ENCODE data around the gene ODAD4.

The ODAD4 gene

DNA sequence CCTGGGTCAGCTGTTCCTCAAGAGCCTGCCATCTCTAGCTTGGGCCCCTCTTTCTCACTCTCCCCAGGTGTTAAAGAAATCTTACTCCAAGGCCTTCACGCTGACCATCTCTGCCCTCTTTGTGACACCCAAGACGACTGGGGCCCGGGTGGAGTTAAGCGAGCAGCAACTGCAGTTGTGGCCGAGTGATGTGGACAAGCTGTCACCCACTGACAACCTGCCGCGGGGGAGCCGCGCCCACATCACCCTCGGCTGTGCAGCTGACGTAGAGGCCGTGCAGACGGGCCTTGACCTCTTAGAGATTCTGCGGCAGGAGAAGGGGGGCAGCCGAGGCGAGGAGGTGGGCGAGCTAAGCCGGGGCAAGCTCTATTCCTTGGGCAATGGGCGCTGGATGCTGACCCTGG lies 43.0 kb downstream of the ODAD4 start:
- FAIRE-seq, result no peak

DNA sequence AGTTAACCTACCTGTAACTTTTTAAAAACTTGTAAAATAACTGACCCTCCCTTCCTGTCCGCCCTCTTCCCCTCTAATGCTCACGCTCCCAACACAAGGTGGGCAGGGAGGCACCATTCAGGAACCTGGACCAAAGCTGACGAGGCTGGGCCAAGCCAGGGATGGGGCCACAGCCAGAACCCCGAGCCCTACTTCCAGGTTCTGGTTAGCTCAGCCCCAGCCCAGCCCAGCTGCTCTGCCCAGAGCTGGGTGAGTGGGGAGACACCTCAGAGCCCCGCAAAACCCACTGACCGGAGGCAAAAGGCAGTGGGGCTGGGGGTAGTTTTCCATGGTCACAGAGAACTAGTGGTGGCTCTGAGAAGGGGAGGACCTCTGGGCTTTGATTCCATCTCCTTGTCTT lies 43.6 kb downstream of the ODAD4 start:
- FAIRE-seq, result no peak

DNA sequence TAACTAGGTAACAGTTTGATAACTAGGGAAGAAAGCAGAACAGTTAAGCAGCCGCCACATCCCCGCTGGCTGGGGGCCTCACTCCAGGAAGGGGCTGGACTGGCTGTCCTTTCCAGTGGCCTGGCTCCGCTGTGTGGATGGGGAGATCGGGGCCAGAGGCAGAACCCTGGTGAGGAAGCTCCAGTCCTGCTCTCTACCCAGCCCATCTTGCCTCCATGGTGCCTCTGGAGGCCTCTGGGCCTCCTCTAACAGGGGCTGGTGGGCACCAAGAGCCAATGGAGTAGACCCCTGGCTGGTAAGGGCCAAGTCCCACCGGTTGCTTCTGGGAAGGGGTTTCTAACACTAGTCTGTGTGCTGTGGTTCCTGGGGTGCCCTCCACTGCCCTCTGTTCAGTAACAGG lies 44.2 kb downstream of the ODAD4 start:
- FAIRE-seq, result no peak

DNA sequence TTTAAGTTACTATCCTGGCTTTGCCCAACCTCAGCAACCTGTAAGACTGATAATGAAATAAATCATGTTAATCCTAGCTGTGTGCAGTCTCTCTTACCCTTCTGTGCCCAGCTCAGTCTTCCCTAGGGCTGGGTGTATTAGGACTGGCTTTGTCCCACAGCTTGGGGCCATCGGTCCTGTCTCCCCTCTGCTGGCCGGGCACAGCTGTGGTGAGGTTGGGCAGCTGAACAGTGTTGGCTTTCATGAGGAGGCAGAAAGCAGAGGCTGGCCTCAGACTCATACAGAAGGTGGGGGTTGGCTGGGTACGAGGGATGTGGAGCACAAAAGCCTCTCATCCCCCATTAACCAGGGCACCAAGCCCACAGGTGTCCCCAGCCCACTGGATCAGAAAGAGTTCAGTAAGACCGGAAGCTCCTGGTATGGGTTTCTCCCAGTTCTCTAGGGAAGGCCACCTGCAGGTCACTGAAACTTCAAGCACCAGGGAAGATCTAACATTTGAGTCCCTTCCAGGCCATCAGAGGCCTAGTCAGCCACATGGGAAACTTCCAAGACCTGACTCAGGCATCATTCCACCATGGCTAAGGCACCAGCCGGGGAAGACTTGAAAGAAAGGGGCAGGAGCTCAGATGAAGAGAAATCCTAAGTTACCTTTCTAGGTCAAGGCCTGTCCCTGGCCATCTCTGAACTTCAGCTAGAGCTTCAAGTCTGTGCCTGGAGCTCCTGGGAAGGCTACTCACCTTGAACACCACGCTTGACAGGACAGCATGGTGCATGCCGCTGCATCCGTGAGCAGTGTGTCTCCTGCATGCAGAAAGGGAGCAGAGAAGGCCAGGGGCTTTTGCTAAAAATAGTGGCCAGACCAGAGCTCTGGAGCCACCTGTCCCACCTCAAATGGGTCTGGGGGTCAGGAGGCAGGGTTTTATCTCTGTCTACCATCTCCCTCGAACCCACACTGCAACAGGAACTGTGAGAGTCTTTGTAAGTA lies 45.0 kb downstream of the ODAD4 start:
- FAIRE-seq, result no peak

DNA sequence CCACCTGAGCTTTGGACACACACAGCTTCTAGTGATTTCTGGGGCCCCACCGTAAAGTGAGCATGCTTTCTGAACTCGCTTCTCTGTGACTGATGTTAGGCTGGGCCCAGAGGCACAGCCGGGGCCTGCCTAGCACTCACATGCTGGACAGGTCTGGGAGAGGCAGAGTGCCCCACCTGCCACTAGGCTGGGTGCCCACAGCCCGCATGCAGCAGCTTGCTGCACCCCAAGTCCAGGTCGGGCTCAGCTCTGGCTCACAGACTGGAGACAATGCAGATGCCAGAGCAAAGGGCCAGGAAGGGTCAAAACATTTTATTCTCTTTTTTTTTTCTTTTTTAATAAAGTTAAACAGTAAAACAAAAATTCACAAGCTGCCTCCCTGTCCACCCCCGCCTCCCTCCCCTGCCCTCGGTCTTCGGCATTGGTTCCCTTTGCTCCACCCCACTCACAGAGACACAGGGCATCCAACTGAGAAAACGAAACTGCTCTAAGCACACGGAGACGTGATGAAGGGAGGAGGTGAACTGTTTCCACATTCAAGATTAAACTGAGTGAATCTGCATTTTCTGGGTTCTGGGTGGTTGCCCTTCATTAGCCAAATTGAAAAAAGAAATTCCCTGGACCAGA lies 45.8 kb downstream of the ODAD4 start:
- no peak for FAIRE-seq

DNA sequence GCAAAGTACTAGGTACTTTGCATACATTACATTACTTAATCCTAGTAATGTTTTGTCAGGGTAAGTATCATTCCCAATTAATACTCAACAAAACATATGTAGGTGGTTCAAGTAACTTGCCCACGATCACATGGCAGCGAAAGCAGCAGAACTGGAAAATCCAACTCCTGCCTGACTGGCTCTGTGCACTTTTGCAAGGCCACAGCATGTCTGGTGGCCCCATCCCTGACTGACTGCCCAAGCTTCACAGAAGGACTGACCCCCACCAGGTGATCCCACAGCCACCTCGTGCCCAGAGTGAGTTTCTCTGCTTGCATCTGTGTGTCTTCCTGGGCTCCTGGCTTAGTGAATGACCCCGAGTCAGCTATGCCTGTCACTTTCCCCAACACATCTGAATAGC lies 47.6 kb downstream of the ODAD4 start:
- FAIRE-seq, result no peak

DNA sequence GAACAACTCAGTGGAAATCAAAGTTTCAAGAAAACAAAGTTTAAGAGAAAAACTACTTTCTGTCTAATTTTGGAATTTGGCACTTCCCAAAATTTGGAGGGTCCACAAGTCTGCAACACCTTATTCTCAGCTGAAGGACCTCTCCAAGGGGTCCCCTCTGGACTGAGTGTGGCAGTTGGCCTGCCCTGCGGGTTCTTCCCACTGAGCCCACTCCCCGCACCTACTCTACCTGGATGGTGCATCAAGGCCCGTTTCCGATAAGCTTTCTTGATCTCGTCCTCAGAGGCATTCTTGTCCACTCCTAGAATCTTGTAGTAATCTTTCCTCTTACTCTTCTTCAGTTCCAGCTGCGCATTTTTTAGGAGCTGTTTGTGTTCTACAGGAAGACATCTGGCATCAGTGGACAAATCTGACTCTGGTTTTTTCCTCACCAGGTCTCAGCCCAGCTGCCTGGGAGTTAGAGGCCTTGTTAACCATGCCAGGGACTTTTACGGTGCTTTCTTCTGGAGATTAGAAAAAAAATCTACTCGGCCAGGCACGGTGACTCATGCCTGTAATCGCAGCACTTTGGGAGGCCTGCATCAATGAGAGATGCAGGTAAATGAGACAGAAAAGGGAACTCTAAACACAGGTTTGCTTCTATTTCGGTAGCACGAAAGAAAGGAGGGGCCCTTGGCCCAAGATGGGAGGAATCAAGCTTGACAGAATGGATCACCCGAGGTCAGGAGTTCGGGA lies 51.8 kb downstream of the ODAD4 start:
- FAIRE-seq, result no peak

DNA sequence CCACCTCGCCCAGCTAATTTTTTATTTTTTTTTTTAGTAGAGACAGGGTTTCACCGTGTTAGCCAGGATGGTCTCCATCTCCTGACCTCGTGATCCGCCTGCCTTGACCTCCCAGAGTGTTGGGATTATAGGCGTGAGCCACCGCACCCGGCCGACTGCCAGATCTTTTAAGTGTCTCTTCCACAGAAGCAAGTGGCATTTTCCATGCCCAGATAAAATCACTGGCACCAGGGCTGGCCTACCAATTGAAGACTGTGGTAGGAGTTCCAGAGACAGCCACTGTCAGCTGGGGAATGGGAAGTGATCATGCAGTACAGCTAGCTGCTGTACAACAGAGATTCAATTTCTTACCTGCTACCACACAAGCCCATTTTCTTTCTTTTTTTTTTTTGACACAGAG lies 54.0 kb downstream of the ODAD4 start:
- FAIRE-seq, result no peak

DNA sequence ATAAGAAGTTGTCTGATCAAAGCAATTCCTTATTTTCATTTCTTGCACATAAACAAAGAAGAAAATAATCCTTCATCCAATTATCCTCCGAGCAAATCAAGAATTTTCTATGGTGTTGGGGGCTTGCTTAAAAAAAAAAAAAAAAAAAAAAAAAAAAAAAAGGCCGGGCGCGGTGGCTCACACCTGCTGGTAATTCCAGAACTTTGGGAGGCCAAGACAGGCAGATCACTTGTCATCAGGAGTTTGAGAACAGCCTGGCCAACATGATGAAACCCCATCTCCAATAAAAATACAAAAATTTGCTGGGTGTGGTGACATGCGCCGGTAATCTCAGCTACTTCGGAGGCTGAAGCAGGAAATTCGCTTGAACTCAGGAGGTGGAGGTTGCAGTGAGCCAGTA lies 55.5 kb downstream of the ODAD4 start:
- no peak for FAIRE-seq

DNA sequence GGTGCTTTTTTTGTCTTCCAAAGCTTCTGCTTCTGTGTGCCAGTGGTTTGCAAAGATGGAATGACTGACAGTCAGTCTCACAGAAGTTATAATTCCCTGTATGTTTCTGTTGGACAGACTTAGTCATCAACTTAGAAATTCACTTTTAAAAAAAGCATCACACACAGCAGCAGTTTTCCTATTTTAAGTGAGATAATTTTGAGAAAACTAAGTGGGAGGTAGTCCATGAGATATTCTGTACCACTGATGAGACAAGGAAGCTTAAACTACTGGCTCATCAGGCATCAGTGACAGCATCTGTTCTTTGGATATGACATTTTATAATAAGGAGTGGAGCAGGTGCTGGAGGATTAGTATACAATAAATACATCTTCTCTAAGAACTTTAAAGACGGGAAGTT lies 56.2 kb downstream of the ODAD4 start:
- FAIRE-seq, result no peak

DNA sequence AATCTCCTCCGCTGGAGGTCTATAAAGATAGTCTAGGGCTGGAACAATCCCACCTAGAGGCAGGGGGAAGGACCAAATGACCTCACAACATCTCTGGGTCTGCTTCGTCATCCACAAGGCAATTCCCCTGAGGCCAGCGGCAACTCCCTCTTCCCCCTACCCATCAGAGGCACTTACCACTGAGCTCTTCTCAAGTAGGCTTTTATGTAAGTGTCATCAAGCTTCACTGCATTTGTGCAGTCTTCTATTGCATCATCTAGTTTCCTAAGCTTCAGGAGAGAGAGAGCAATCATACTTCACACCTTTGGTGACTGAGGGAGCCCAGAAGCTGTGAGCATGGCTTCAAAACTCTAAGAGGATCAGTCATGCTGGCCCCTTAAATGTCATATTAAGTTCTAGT lies 57.2 kb downstream of the ODAD4 start:
- no peak for FAIRE-seq

DNA sequence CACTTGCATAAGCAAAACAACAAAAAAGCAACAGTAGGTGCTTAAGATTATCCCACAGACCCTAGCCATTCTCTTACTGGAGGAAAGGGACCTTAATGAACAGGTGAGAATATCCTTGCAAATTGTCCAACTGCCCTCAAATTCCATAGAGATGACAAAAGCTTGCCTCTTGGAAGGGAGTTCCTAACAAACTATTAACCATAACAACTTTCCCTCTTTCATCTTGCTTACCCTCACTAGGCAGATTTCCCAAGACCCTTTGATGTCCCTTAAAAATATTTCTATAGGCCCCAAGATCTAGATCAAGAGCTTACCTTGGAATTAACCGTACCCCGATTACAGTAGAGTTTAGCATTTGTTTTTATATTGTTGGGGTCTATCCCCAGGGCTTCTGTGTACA lies 58.0 kb downstream of the ODAD4 start:
- FAIRE-seq, result no peak

DNA sequence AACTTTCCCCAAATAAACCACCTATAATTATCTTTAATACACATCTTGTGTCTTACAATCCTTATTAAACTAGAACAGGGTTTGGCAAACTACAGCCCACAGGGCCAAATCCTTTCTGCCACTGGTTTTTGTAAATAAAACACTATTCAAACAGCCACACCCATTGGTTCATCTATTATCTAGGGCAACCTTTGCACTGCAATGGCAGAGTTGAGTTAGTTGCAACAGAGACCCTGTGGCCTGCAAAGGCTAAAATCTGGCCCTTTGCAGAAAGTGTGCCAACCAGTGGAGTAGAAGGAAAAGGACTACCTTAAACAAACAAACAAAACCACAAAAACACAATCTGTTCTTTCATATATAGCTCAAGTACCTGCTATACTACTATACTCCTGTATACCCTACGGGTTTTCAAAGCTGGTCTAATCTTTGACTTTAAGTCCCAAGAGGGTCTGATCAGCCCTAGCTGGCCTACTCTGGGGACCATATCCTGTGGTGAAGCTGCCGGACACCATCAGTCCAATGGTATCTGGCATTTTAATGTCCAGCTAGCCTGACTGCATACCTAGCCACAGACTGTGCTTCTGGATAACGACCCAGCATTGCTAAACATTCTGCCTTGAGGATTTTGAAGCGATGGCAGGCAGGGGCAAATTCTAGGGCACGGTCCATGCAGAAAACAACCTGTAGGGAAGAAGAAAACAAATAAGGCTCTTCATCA lies 59.4 kb downstream of the ODAD4 start:
- FAIRE-seq, result no peak

DNA sequence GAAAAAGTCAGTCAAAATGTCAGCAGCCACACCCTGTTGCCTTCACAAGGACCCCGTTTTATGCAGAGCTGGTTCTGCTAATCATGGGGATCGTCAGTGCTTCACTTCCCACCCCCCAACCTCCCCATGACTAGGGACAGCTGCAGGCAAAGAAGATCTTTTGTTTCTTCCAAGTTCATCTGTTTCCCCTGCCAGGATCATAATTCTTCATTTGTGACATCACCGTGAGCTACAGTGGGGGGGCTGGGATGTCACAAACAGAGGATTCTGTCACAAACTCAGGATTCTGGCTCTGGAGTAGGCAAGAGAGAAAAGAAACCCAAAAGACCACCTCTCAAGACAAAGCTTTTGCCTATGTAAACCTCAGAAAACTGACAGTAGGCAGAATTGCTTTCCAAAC lies 62.2 kb downstream of the ODAD4 start:
- FAIRE-seq, result no peak

DNA sequence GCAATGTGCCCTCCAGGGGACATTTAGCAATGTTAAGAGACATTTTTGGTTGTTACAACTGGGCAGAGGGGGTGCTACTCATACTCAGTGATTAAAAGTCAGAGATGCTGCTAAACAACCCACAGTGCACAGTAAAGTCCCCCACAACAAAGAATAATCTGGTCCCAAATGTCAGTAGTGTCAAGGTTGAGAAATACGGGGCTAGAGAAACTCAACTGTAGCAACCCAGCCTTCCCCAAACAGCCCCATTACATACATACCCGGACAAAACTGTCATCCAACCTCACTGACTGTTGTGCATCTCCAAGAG lies 66.4 kb downstream of the ODAD4 start:
- no peak for FAIRE-seq

DNA sequence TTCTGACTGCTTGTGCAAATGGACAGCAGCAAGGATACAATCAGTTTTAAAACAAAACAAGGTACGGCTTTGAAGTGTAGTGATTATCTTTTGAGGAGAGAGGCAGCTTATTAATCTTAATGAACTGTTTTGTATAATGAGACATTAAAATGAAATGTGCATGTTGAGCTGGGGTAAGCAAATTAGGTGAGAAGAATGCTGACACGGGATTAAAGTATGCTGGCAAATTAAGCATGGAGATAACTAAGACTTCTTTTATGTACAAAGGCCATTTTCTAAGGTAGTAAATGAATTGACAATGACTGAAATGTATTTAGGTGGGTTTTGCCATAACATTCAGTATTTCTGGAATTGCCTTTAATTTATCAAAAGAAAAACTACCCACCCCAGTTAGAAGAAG lies 68.1 kb downstream of the ODAD4 start:
- FAIRE-seq, result no peak

DNA sequence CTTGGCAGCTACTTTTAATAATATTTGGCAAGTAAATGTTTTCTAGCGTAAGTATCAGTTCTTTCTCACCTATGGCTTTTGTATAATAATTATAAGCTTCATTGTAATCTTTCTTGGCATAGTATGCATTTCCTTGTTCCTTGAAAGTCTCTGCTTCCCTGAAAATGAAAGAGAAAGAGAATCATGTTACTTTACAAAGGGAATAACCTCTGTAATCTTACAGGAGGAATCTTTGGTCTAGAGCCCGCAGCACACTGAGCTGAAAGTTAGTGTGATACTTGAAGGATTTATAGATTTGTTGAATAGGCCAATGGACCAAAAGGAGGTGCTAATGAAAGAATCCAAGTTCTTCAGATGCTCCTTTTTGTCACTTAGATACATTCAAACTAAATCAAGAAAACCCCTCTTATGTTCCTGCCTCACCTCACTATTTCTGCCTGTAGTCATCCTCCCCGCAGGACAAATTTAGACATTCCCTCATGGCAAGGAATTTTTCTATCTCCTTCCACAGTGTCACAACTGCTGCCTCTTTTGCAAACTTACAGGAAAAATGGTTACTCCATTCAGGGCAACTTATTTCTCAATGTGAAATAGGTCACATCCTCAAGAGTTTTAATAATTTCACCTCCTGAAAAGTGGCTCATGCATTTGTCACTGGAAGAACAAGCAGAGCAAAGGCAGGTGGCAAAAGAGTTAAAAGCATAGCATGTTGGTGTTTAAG lies 70.2 kb downstream of the ODAD4 start:
- FAIRE-seq, result no peak

DNA sequence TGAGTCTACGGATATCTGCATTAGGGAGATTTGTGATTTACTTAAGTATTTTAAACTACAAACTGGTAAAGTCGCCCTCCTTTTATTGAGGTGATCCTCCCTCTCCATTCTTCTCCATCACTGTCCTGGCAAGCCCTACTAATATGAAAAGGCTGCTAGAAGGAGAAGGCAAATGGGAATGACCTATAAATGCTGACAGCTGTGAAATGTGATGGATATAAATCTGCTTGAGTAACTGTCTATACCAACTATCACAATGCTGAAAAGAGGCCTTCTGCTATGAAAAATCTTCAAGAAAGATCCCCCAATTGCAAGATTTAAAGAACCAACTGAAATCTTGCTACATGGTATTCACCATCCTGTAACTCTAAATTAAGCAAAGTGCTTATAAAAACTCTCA lies 71.3 kb downstream of the ODAD4 start:
- no peak for FAIRE-seq

DNA sequence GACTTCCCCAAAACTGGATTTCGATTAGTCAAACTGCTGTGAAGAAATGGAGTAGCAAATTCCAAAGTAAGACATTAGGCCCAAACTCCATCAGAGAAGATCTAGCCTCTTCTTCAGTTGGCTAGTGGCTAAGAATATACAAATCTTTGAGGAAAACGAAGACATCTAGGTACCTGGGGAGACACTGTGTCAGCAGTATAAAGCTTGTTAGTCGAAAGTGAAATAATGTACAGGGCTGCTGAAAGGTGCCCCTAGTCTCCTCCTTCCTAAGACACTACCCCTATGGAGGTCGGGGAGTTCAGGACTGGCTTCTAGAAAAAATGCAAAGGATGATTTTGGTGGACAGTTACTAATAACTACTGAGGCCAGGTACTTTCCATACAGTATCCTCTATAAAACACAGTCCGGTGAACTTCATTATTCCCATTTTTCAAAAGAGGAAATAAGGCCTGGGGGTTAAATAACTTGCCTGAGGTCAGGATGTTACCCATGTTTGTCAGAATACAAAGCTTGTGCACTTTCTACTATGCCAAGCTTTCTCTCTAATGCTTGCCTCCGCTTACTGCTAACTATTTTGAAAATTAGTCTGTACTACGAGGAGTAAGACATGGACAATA lies 71.9 kb downstream of the ODAD4 start:
- no peak for FAIRE-seq

DNA sequence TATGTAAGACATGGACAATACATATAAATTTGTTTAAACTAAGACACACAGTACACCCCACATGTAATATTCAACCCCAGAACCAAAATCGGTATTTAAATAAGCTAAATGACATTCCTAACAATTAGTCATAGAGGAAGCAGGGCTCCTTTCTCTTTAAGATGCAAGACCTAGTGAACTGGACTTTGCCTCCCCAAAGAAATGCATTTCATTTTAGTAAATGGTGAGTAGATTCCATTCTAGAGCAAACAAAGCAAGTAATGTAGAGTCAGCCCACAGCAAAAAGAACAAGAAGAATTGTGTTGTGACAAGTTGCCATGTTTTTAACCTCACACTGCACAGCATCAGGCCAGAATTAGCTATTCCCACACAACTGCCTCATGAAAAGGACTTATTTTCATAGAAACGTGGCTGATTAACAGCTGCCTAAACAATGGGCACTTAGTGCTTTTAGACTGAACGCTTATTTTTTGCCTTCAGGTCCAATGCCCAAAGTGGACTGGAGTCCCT lies 72.4 kb downstream of the ODAD4 start:
- no peak for FAIRE-seq

DNA sequence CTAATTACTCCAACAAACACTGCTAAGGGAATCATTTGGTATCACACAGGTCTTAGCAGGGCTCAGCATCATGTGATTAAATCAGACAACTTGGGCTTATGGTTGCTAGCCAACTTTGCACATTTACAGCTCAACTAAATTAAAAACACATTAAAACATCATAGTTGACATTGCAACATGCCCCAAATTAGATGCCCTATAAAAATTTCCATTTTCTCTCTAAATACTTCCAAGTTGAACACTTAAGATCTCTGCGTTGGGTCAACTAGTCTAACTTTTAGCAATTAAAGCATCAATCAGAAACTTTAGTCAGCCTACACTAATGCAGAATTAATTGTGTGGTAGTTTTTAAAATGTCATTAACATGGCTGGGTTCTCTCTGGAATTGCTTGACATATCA lies 74.7 kb downstream of the ODAD4 start:
- no peak for FAIRE-seq

DNA sequence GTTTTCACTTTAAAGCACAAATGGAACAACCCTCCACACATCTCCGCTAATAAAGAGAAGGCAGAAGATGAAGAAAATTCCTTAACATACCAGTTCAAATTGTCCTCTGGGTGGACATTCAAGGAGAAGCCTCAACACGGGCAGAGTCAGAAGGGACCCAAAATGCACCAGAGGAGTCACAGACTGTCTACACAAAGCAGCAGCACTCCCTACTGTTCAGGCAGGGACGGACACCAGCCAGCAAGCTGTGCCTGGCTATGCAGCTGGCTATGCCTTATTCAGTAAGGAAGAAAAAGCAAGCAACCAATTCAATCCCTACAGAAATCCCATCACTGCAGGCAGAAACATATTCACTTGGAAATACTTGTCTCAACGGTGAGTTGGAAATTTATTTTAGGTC lies 78.8 kb downstream of the ODAD4 start:
- FAIRE-seq, result no peak
